GM18907 (cell line): ENCODE measurements around the gene ADGRA1.
"Not testable (repeated sequence)": the region's sequence is repeated elsewhere in the genome, so short reads cannot be mapped to it uniquely, and the experiment has no call there.

Experiments used
- ATAC-seq: cut with Tn5 transposase; IDR thresholded peaks from one replicate; pipeline ENCODE4 v1.9.1; 2021; ENCODE audit warnings: mild to moderate bottlenecking, moderate library complexity; ENCODE audit not compliant: unreplicated experiment

Gene ADGRA1

GRCh38 chr10:133141144-133141957 lies 53.6 kb downstream of the ADGRA1 start:
- ATAC-seq = no peak

DNA sequence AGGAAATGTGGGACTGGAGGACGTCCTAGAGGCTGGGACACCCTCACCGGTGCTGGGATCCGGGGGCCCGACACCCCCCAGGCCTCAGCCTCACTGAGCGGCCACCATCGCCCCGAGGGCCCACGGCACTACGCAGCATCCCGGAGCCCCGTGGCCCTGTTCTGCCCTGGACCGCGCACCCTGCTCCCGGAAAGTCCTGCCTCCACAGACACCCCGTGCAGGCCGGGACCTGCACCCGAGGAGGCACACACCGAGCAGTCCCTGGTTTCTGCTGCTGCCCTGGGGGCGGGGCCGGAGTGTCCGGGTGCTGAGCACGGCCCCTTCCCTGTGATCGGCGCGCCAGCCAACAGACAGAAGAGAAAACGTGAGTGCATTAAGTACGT lies 54.2 kb downstream of the ADGRA1 start:
- ATAC-seq = no peak

- no peak for ATAC-seq
Measured at GRCh38 chr10:133142523-133143199, 54.9 kb downstream of the ADGRA1 start.

DNA sequence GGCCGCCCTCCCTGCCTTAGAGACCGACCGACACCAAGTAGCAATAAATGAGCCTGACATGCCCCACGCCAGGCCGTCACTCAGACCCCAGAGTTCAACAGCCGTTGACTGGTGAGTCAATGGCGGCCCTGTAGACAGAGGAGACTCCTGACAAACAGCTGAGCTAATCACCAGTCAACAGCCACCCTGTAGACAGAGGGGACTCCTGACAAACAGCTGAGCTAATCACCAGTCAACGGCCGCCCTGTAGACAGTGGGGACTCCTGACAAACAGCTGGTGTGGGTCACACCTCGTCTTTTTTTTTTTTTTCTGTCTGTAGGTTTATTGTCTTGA lies 55.4 kb downstream of the ADGRA1 start:
- no peak for ATAC-seq

GRCh38 chr10:133143546-133143945 lies 55.8 kb downstream of the ADGRA1 start:
- ATAC-seq = no peak

GRCh38 chr10:133144771-133145170 lies 57.0 kb downstream of the ADGRA1 start:
- ATAC-seq = no peak

- no peak for ATAC-seq
Measured at GRCh38 chr10:133150226-133150625, 62.5 kb downstream of the ADGRA1 start.

DNA sequence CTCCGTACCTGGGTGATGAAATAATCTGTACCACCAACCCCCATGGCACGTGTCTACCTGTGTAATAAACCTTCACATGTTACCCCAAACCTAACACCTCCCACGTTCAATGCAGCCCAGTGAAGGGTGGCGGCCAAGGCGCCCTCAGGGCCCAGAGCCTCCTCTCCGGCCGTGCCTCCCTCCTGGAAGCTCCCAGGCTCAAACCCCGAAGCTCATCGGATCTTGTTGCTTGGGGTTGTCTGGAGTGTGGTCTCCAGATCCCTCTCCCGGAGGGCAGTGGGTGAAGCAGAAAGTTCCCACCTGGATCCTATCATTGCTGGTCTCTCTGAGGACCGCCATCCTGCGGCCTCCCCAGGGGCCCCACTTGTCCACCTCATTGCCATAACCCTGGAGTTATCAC lies 62.9 kb downstream of the ADGRA1 start:
- no peak for ATAC-seq

- ATAC-seq = not testable (repeated sequence)
Measured at GRCh38 chr10:133151071-133151470, 63.3 kb downstream of the ADGRA1 start.

DNA sequence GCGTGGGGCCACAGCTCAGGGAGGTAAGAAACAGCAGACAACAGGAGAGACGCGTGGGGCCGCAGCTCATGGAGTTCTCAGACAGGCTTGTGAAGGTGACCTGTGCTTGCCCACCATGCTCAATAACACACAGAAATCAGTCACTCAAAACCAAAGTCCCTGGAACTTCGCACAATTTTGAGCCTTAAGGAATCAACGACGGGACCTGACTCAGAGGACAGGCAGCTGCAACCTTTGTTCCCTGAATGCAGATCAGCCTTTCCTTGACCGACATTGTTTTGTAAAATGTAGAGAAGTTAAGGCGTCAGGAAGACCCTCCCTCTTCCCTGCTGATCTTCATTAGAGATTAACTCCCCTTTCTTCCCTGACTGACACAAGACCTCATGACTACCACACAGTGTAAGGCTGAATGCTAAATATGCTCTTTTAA lies 63.8 kb downstream of the ADGRA1 start:
- ATAC-seq = no peak

DNA sequence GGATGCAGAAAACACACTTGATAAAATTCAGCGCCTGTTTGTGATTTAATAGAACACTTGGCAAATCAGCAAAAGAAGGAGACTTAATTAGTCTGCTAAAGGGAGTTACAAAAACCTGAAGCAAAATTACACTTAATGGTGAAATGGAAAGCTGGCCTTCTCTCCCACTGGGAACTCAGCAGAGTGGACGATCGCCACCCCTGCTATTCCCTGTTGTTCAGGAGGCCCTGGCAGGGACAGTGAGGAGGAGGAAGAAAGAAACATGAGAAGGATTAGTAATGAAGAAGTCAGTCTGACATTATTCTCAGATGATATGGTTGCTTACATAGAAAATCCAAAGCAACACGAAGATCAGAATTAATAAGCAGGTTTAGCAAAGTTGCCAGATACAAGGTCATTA lies 66.7 kb downstream of the ADGRA1 start:
- no peak for ATAC-seq

GRCh38 chr10:133154996-133155778 lies 67.5 kb downstream of the ADGRA1 start:
- no peak for ATAC-seq

- ATAC-seq = no peak
Measured at GRCh38 chr10:133156674-133157579, 69.2 kb downstream of the ADGRA1 start.

GRCh38 chr10:133157662-133158436 lies 70.1 kb downstream of the ADGRA1 start:
- no peak for ATAC-seq

DNA sequence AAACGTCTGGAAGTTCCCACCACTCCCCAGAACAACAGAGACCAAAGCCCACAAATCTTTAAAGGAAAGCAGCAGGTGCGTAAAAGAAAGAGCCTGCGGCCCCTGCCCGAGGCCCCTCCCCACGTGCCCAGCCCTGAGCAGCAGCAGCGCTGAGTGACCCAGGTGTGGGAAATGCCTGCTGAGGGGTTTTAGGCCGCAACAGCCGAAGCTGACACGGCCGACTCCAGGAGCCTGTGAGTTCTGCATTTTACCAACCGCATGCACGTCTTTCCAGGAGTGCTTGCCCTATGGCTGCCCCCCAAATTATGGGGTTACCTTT lies 70.7 kb downstream of the ADGRA1 start:
- ATAC-seq = no peak

DNA sequence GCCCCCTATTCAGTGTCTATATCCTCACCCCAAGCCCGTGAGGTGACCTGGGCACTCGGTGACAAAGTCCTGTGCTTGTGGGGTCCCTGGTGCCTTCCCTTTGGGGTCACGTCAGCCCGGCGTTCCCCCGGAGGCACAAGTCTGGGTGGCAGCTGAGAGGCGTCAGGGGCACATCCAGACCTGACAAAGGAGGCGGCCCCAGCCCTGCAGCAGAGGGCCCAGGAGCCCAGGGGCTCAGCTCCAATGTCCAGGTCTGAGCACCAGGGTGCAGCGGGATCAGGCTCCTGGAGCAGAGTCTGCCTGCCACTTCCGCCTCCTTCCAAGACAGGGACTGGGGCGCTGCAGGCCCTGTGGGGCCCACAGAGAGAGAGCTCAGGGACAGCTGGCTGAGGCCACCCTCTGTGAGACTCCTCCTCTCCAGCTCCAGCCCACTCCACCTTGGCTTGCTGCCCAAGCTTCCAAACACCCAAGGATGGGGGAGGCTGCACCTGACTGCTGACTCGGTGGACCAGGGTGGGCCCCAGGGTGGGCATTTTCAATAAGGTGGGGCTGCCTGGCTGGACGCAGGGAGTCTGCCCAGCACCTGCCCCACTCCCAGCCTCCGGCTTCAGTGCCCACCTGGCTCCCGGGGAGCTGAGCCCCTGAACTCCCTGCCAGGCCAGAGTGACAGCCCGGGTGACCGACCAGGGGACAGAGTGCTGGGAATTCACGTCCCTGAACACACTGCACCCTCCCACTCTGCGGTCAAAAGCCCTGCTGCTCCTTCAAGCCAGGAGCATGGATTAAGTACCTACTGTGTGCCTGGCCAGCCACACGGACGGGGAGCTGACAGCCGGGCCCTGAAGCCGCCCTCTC lies 71.3 kb downstream of the ADGRA1 start:
- ATAC-seq = no peak

DNA sequence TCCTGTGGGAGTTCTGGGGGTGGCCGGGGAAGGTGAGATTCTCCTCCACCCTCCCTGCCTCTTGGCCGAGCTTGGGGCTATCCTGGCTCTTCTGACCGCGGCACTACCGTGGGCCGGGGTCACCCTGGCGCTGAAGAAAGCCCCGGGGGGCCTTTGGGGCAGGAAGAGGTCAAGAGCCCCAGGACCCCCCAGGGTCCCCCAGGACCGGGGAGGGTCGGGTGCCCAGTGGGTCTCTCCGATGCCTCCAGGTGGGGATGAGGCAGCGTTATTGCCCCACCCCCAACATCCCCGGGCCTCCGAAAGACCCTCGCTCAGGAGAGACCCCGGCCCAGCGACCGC lies 71.9 kb downstream of the ADGRA1 start:
- ATAC-seq = no peak

DNA sequence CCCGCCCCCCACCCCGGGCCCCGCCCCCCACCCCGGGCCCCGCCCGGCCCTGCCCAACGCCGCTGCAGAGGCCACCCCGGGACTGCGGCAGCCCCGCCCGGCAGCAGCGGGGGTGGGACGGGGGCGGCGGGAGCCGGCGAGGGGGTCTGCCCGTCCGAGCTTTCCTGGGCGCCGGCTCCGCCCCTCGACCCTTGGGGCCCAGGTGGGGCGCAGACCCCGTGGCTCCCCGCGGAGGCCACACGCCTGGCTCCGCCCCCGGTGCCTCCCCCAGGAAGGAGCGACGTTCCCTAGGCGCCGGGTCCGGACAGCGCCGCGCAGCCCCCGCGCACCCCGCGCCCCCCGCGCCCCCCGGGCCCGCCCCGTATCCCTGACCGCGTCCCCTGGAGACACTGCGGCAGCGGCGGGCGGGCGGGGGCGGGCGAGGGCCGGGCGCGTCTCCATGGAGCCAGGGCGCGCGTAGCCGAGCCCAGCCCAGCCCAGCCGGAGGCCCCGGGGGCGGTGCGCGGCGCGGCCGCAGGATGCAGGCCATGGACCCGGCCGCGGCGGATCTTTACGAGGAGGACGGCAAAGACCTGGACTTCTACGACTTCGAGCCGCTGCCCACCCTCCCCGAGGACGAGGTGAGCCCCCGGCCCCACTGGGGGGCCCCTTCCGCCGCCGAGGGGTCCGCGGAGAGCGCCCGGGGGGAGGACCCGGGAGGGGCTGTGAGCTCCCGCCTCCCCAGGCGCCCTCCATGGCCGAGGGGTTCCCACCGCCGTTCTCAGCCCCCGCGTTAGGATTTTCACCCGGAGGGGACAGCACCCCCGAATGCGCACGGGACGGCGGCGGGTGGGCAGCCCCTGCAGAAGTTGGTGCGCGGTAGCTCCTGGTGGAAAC lies 72.5 kb downstream of the ADGRA1 start, which contains the start of gene KNDC1:
TSS of gene KNDC1 (plus strand) at position 270 of the 876 bp plus-strand sequence. CDS start at position 519, 249 bp downstream.
- ATAC-seq = no peak
